Hepatocyte (in vitro differentiated cells): Measurements from ENCODE around the gene NPAS2. TPM values are rescaled to one million over a fixed set of nuclear protein-coding genes. Genes with fewer than 3 reads are reported as not detected.

Source experiments
- DNase-seq: peaks from one replicate; pipeline ENCODE4 v3.0.0-alpha.2; 2016; ENCODE audit warnings: low spot score
- H2AFZ ChIP-seq: fragments of 200-600 bp; sonication (generic); 2 replicates; pipeline ENCODE4 v1.6.0; 2016; ENCODE audit warnings: antibody characterized with exemption, mild to moderate bottlenecking
- H3K27ac ChIP-seq: fragments of 200-600 bp; sonication (generic); 2 replicates; pipeline ENCODE4 v1.5.1; 2016; ENCODE audit warnings: mild to moderate bottlenecking
- H3K27me3 ChIP-seq: fragments of 200-600 bp; sonication (generic); 2 replicates; pipeline ENCODE4 v1.6.1; 2016
- H3K36me3 ChIP-seq: fragments of 200-600 bp; sonication (generic); replicated peaks from 2 replicates; pipeline ENCODE4 v1.5.1; 2016; ENCODE audit warnings: low read depth; ENCODE audit not compliant: insufficient read depth
- H3K4me1 ChIP-seq: fragments of 200-600 bp; sonication (generic); 2 replicates; pipeline ENCODE4 v1.5.1; 2016; ENCODE audit warnings: mild to moderate bottlenecking, moderate library complexity; ENCODE audit not compliant: insufficient read depth
- H3K4me2 ChIP-seq: fragments of 200-600 bp; sonication (generic); 2 replicates; pipeline ENCODE4 v1.6.0; 2016
- H3K4me3 ChIP-seq: fragments of 200-600 bp; sonication (generic); 2 replicates; pipeline ENCODE4 v1.5.1; 2016; ENCODE audit warnings: mild to moderate bottlenecking
- H3K79me2 ChIP-seq: fragments of 200-600 bp; sonication (generic); 2 replicates; pipeline ENCODE4 v1.6.0; 2017; ENCODE audit warnings: mild to moderate bottlenecking
- H3K9me2 ChIP-seq: fragments of 200-600 bp; sonication (generic); replicated peaks from 2 replicates; pipeline ENCODE4 v1.6.0; 2017; ENCODE audit warnings: mild to moderate bottlenecking; ENCODE audit not compliant: insufficient read depth
- H3K9me3 ChIP-seq: fragments of 200-600 bp; sonication (generic); 2 replicates; pipeline ENCODE4 v1.5.1; 2016; ENCODE audit warnings: low read depth, mild to moderate bottlenecking
- H4K20me1 ChIP-seq: fragments of 200-600 bp; sonication (generic); 2 replicates; pipeline ENCODE4 v1.6.0; 2016; ENCODE audit warnings: mild to moderate bottlenecking; ENCODE audit not compliant: insufficient read depth, poor library complexity, severe bottlenecking
- CTCF ChIP-seq: fragments of 200-600 bp; sonication (generic); IDR thresholded peaks from 2 replicates; pipeline ENCODE4 v1.5.1; 2016; ENCODE audit warnings: antibody characterized with exemption, mild to moderate bottlenecking; ENCODE audit not compliant: poor library complexity
- EZH2 ChIP-seq: fragments of 200-600 bp; sonication (generic); IDR thresholded peaks from 2 replicates; pipeline ENCODE4 v1.6.1; 2016; ENCODE audit warnings: antibody characterized with exemption, mild to moderate bottlenecking, borderline replicate concordance
- EZH2phosphoT487 ChIP-seq: fragments of 200-600 bp; sonication (generic); IDR thresholded peaks from one replicate; pipeline ENCODE4 v1.6.1; 2018; ENCODE audit warnings: antibody characterized with exemption, mild to moderate bottlenecking, low read depth, moderate library complexity; ENCODE audit not compliant: unreplicated experiment, severe bottlenecking
- WGBS: methylation state at CpG from one replicate; pipeline ENCODE4 v1.1.6; 2016; ENCODE audit warnings: low lambda C conversion rate; ENCODE audit errors: missing lambda C conversion rate; 5-methylcytosine and 5-hydroxymethylcytosine counted together
- polyA plus RNA-seq: library from polyadenylated mRNA; unstranded; fragments of >200 nt; fragmentation: Nextera tagmentation; extraction: Ambion mirVana; gene quantifications from 2 replicates; pipeline ENCODE4 v1.2.1, GENCODE V29; 2016
- total RNA-seq: library from RNA; depleted of rRNA; stranded (reverse); fragments of >200 nt; gene quantifications from 2 replicates; pipeline ENCODE4 v1.2.3, GENCODE V29; 2014

NPAS2 gene
- total and polyA plus RNA-seq, 2 experiments from 2014 or later, result 7.7 to 16.8 TPM

GRCh38 chr2:100978582-100979191 lies 158.7 kb downstream of the NPAS2 start:
- DNase-seq, result no peak
- Histone ChIP-seq H3K9me2 (no peaks in the 10 kb centered on the region), H3K27me3 (no peaks in the 10 kb centered on the region), H2AFZ (no peak overlapping the region), H3K4me3 (no peak overlapping the region), H3K4me1 (peaks cover 10% of the 10 kb centered on the region), H3K27ac (no peak overlapping the region), H4K20me1 (no peaks in the 10 kb centered on the region), H3K4me2 (no peak overlapping the region), H3K36me3 (no peaks in the 10 kb centered on the region), H3K9me3 (no peaks in the 10 kb centered on the region), H3K79me2 (no peaks in the 10 kb centered on the region)
- no peak for TF ChIP-seq EZH2
- TF ChIP-seq CTCF, result no peak
- TF ChIP-seq EZH2phosphoT487, result no peak
- 81% methylated on average over 16 of the region's 16 CpGs for WGBS

GRCh38 chr2:100980046-100980445 lies 160.1 kb downstream of the NPAS2 start:
- Histone ChIP-seq H3K4me3 (no peak overlapping the region), H3K27ac (no peak overlapping the region), H3K27me3 (no peaks in the 10 kb centered on the region), H3K4me1 (peaks cover 21% of the 10 kb centered on the region), H3K9me3 (no peaks in the 10 kb centered on the region), H4K20me1 (no peaks in the 10 kb centered on the region), H3K36me3 (no peaks in the 10 kb centered on the region), H3K9me2 (no peaks in the 10 kb centered on the region), H3K79me2 (no peaks in the 10 kb centered on the region), H2AFZ (no peak overlapping the region), H3K4me2 (no peak overlapping the region)
- DNase-seq, result no peak
- WGBS, result 98% methylated on average over 12 of the region's 12 CpGs
- no peak for TF ChIP-seq CTCF
- TF ChIP-seq EZH2phosphoT487, result no peak
- no peak for TF ChIP-seq EZH2

- Histone ChIP-seq H3K79me2 (no peaks in the 10 kb centered on the region), H3K27me3 (no peaks in the 10 kb centered on the region), H2AFZ (no peak overlapping the region), H3K4me1 (peaks cover 21% of the 10 kb centered on the region), H3K36me3 (no peaks in the 10 kb centered on the region), H3K9me3 (no peaks in the 10 kb centered on the region), H3K4me3 (no peak overlapping the region), H3K4me2 (no peak overlapping the region), H3K9me2 (no peaks in the 10 kb centered on the region), H3K27ac (no peak overlapping the region), H4K20me1 (no peaks in the 10 kb centered on the region)
- DNase-seq, result no peak
- WGBS, result 58% methylated on average over 2 of the region's 2 CpGs
- TF ChIP-seq CTCF, result no peak
- no peak for TF ChIP-seq EZH2
- no peak for TF ChIP-seq EZH2phosphoT487
These were observed 161.1 kb downstream of the NPAS2 start for GRCh38 chr2:100981011-100981410.
